ENCODE data around the gene RBM23.

GRCh38 chr14:22896760-22897159, 22.2 kb downstream of the RBM23 start:
- TF ChIP-seq, protein P1, sequence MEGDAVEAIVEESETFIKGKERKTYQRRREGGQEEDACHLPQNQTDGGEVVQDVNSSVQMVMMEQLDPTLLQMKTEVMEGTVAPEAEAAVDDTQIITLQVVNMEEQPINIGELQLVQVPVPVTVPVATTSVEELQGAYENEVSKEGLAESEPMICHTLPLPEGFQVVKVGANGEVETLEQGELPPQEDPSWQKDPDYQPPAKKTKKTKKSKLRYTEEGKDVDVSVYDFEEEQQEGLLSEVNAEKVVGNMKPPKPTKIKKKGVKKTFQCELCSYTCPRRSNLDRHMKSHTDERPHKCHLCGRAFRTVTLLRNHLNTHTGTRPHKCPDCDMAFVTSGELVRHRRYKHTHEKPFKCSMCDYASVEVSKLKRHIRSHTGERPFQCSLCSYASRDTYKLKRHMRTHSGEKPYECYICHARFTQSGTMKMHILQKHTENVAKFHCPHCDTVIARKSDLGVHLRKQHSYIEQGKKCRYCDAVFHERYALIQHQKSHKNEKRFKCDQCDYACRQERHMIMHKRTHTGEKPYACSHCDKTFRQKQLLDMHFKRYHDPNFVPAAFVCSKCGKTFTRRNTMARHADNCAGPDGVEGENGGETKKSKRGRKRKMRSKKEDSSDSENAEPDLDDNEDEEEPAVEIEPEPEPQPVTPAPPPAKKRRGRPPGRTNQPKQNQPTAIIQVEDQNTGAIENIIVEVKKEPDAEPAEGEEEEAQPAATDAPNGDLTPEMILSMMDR (conservative IDR thresholded peaks at IDR 0.05 in 1 of 2, IDR thresholded peaks at IDR 0.05 in 1 of 2; ENCODE audit: extremely low read depth in 1 of 2, insufficient read depth in 1 of 2, low read depth in 1 of 2, low read length in 2 of 2), result no peak
- TF ChIP-seq EZH2 (IDR thresholded peaks at IDR 0.05; ENCODE audit: borderline replicate concordance, low read length), result no peak

Measured in mammary epithelial cell (primary cell).